Immature natural killer cell (primary cell): ENCODE data around the gene BTBD2. TPM values are rescaled to one million over a fixed set of nuclear protein-coding genes. Genes with fewer than 3 reads are reported as not detected.

ENCODE experiments used
- DNase-seq, 3 donors: peaks; one replicate each; pipeline ENCODE4 v3.0.0; 2022; ENCODE audit warnings: mixed read lengths in 1 of 3
- H3K27ac Mint-ChIP-seq, 6 donors: one replicate each; pipeline ENCODE4 v1.8.0; 2020; ENCODE audit warnings: mixed read lengths in 6 of 6, mild to moderate bottlenecking in 5 of 6, inconsistent platforms in 4 of 6, moderate library complexity in 3 of 6
- H3K27me3 Mint-ChIP-seq, 3 donors: one replicate each; pipeline ENCODE4 v1.8.0; 2020 to 2021; ENCODE audit warnings: low read depth in 3 of 3, mild to moderate bottlenecking in 3 of 3, mixed read lengths in 3 of 3, moderate library complexity in 3 of 3, inconsistent platforms in 1 of 3
- H3K36me3 Mint-ChIP-seq, 3 donors: one replicate each; pipeline ENCODE4 v1.8.0; 2020; ENCODE audit warnings: mixed read lengths in 3 of 3, inconsistent platforms in 2 of 3, mild to moderate bottlenecking in 2 of 3
- H3K4me1 Mint-ChIP-seq, 2 donors: one replicate each; pipeline ENCODE4 v1.8.0; 2020; ENCODE audit warnings: inconsistent platforms in 2 of 2, mild to moderate bottlenecking in 2 of 2, mixed read lengths in 2 of 2, moderate library complexity in 1 of 2
- H3K4me3 Mint-ChIP-seq, 5 donors: one replicate each; pipeline ENCODE4 v1.8.0; 2020; ENCODE audit warnings: mild to moderate bottlenecking in 5 of 5, mixed read lengths in 5 of 5, inconsistent platforms in 3 of 5, moderate library complexity in 3 of 5
- H3K9me3 Mint-ChIP-seq, 6 donors: one replicate each; pipeline ENCODE4 v1.8.0; 2020; ENCODE audit warnings: mild to moderate bottlenecking in 6 of 6, mixed read lengths in 6 of 6, inconsistent platforms in 4 of 6, moderate library complexity in 3 of 6
- polyA plus RNA-seq, 3 donors: library from polyadenylated mRNA; unstranded; fragments of 300-500 nt; fragmentation: Illumina TruSeq; gene quantifications; one replicate each; pipeline ENCODE4 v1.2.3, GENCODE V29; 2021

Gene BTBD2
- polyA plus RNA-seq, 3 donors from 2014 or later: 2.6 to 4.4 (median 3.6) TPM

GRCh38 chr19:1955171-1956121 lies 60.1 kb downstream of the BTBD2 start:
- H3K9me3 Mint-ChIP-seq: no peaks in the 10 kb centered on the region
- H3K4me1 Mint-ChIP-seq: peaks cover 12 to 23% of the 10 kb centered on the region in 2 donors
- peaks cover 0 to 9% (median 9%) of the 10 kb centered on the region in 3 donors for H3K27me3 Mint-ChIP-seq
- H3K4me3 Mint-ChIP-seq: no peak overlapping the region
- no peak for DNase-seq
- H3K36me3 Mint-ChIP-seq: no peaks in the 10 kb centered on the region
- H3K27ac Mint-ChIP-seq: no peak overlapping the region

GRCh38 chr19:1954532-1954933 lies 61.0 kb downstream of the BTBD2 start:
- no peak for DNase-seq
- no peak overlapping the region for H3K4me3 Mint-ChIP-seq
- H3K9me3 Mint-ChIP-seq: no peaks in the 10 kb centered on the region
- H3K27ac Mint-ChIP-seq: no peak overlapping the region
- H3K4me1 Mint-ChIP-seq: peaks cover 14 to 24% of the 10 kb centered on the region in 2 donors
- peaks cover 0 to 13% (median 9%) of the 10 kb centered on the region in 3 donors for H3K27me3 Mint-ChIP-seq
- H3K36me3 Mint-ChIP-seq: no peaks in the 10 kb centered on the region

- Mint-ChIP-seq H3K9me3 (no peaks in the 10 kb centered on the region), H3K36me3 (no peaks in the 10 kb centered on the region), H3K4me1 (peaks cover 18 to 28% of the 10 kb centered on the region in 2 donors), H3K4me3 (no peak overlapping the region), H3K27ac (peak overlapping the region in 1 of 6 donors; percentile 32), H3K27me3 (peaks cover 0 to 20% (median 11%) of the 10 kb centered on the region in 3 donors)
- no peak for DNase-seq
Observed at GRCh38 chr19:1953441-1954094, 61.9 kb downstream of the BTBD2 start.

GRCh38 chr19:1953037-1953436 lies 62.5 kb downstream of the BTBD2 start:
- Mint-ChIP-seq H3K27me3 (peaks cover 0 to 23% (median 11%) of the 10 kb centered on the region in 3 donors), H3K36me3 (no peaks in the 10 kb centered on the region), H3K4me3 (no peak overlapping the region), H3K27ac (no peak overlapping the region), H3K4me1 (peaks cover 20 to 30% of the 10 kb centered on the region in 2 donors), H3K9me3 (no peaks in the 10 kb centered on the region)
- no peak for DNase-seq

GRCh38 chr19:1952635-1953034 lies 62.9 kb downstream of the BTBD2 start:
- H3K4me1 Mint-ChIP-seq: peaks cover 20 to 30% of the 10 kb centered on the region in 2 donors
- H3K27me3 Mint-ChIP-seq: peaks cover 0 to 23% (median 11%) of the 10 kb centered on the region in 3 donors
- H3K9me3 Mint-ChIP-seq: no peaks in the 10 kb centered on the region
- H3K36me3 Mint-ChIP-seq: no peaks in the 10 kb centered on the region
- H3K27ac Mint-ChIP-seq: no peak overlapping the region
- no peak overlapping the region for H3K4me3 Mint-ChIP-seq
- DNase-seq: no peak

- Mint-ChIP-seq H3K9me3 (no peaks in the 10 kb centered on the region), H3K4me1 (peaks cover 19 to 30% of the 10 kb centered on the region in 2 donors), H3K27me3 (peaks cover 0 to 25% (median 12%) of the 10 kb centered on the region in 3 donors), H3K27ac (peak overlapping the region in 1 of 6 donors; percentile 37), H3K36me3 (no peaks in the 10 kb centered on the region), H3K4me3 (no peak overlapping the region)
- no peak for DNase-seq
Observed at GRCh38 chr19:1950640-1951039, 64.9 kb downstream of the BTBD2 start.

- no peak for DNase-seq
- Mint-ChIP-seq H3K27me3 (peaks cover 0 to 25% (median 12%) of the 10 kb centered on the region in 3 donors), H3K27ac (peak overlapping the region; percentile 43 to 88 (median 71)), H3K4me3 (peak overlapping the region in 2 of 5 donors; percentile 3 to 41), H3K36me3 (no peaks in the 10 kb centered on the region), H3K4me1 (peaks cover 20 to 33% of the 10 kb centered on the region in 2 donors), H3K9me3 (no peaks in the 10 kb centered on the region)
Observed at GRCh38 chr19:1949304-1950101, 66.0 kb downstream of the BTBD2 start.

GRCh38 chr19:1947651-1948209 lies 67.8 kb downstream of the BTBD2 start:
- Mint-ChIP-seq H3K4me3 (no peak overlapping the region), H3K36me3 (no peaks in the 10 kb centered on the region), H3K9me3 (no peaks in the 10 kb centered on the region), H3K27ac (no peak overlapping the region), H3K4me1 (peaks cover 29 to 47% of the 10 kb centered on the region in 2 donors), H3K27me3 (peaks cover 8 to 29% (median 20%) of the 10 kb centered on the region in 3 donors)
- DNase-seq: no peak

GRCh38 chr19:1945899-1946298 lies 69.6 kb downstream of the BTBD2 start:
- Mint-ChIP-seq H3K27ac (peak overlapping the region; percentile 30 to 79 (median 48)), H3K4me1 (peaks cover 32 to 41% of the 10 kb centered on the region in 2 donors)
- peak in 1 of 3 donors; percentile 32 for DNase-seq

GRCh38 chr19:1944916-1945561 lies 70.5 kb downstream of the BTBD2 start:
- peak overlapping the region in 3 of 6 donors; percentile 57 to 78 (median 75) for H3K27ac Mint-ChIP-seq
- H3K9me3 Mint-ChIP-seq: no peaks in the 10 kb centered on the region
- H3K27me3 Mint-ChIP-seq: peaks cover 26 to 41% (median 34%) of the 10 kb centered on the region in 3 donors
- peak overlapping the region in 1 of 5 donors; percentile 26 for H3K4me3 Mint-ChIP-seq
- no peak for DNase-seq
- H3K4me1 Mint-ChIP-seq: peaks cover 37 to 43% of the 10 kb centered on the region in 2 donors
- H3K36me3 Mint-ChIP-seq: no peaks in the 10 kb centered on the region

More at GRCh38 chr19:1945899-1946298, 69.6 kb downstream of the BTBD2 start:
- Mint-ChIP-seq H3K9me3 (no peaks in the 10 kb centered on the region), H3K4me3 (peak overlapping the region; percentile 5 to 41 (median 20)), H3K27me3 (peaks cover 19 to 40% (median 30%) of the 10 kb centered on the region in 3 donors), H3K36me3 (no peaks in the 10 kb centered on the region)

- no peaks in the 10 kb centered on the region for H3K9me3 Mint-ChIP-seq
- H3K27ac Mint-ChIP-seq: peak overlapping the region in 4 of 6 donors; percentile 57 to 99 (median 76)
- H3K4me1 Mint-ChIP-seq: peaks cover 40 to 49% of the 10 kb centered on the region in 2 donors
- no peak for DNase-seq
- H3K27me3 Mint-ChIP-seq: peaks cover 34 to 48% (median 40%) of the 10 kb centered on the region in 3 donors
- peak overlapping the region; percentile 35 to 67 (median 46) for H3K4me3 Mint-ChIP-seq
- H3K36me3 Mint-ChIP-seq: no peaks in the 10 kb centered on the region
Observed at GRCh38 chr19:1944088-1944915, 71.2 kb downstream of the BTBD2 start.

GRCh38 chr19:1943661-1944087 lies 71.8 kb downstream of the BTBD2 start:
- Mint-ChIP-seq H3K9me3 (no peaks in the 10 kb centered on the region), H3K27ac (peak overlapping the region; percentile 96 to 100 (median 99)), H3K4me3 (peak overlapping the region; percentile 92 to 97 (median 96)), H3K4me1 (peaks cover 33 to 43% of the 10 kb centered on the region in 2 donors), H3K36me3 (no peaks in the 10 kb centered on the region), H3K27me3 (peaks cover 35 to 45% (median 41%) of the 10 kb centered on the region in 3 donors)
- DNase-seq: no peak
